ENCODE measurements around the gene KRTAP26-1.
A peak's percentile ranks its signal among the peaks of the same experiment; 100 is the strongest.

The KRTAP26-1 gene, protein sequence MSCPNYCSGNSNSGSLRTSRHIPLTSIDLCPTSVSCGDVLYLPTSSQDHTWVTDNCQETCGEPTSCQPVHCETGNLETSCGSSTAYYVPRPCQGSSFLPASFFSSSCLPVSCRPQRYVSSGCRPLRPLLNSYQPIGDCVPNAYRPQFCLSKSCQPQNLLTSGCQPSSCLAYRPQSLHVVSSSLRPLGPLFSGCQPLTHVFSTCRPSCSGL

DNA sequence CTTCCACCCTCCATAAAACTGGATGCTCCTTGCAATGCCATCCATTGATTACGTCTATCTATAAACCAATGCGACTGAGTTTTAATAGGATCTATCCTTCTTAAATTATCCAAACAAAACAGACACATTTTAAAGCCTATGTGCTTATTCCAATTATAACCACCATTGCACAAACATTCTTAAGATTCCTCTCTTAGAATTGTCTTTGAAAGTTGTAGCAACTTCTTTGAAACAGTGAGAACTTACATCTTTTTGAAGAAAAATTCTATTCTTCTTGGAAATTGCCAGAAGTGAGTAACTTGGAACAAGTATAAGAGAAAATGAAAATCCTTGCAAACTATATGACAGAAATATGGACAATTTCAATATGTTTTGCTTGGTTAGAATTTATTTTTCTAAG, at the start of gene KRTAP26-1:
Gene KRTAP26-1, minus strand, starts transcription at position 101 of the 400 bp plus-strand sequence. CDS start 280 bp downstream, outside the sequence.
- DNase-seq (ENCODE audit: low spot score) = no peak

DNA sequence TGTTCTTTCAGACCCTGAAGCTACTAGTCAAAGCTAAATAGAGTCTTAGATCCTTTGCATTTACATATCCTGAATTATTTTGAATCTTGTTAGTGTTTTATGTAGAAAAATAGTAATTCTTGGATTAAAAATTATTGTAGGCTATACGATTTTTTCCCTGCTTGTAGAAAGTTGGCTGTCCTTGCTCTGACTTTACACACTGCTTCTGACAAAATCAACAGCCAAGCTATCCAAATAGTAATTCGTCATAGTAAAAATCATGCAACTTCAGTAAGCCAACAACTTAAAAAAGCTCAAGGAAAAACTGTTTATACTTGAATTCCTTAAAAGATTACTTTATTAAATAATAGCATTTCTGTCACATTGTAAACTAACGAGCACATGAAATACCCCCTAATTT, 35.8 kb upstream of the KRTAP26-1 start:
- DNase-seq (ENCODE audit: low spot score) = no peak

DNA sequence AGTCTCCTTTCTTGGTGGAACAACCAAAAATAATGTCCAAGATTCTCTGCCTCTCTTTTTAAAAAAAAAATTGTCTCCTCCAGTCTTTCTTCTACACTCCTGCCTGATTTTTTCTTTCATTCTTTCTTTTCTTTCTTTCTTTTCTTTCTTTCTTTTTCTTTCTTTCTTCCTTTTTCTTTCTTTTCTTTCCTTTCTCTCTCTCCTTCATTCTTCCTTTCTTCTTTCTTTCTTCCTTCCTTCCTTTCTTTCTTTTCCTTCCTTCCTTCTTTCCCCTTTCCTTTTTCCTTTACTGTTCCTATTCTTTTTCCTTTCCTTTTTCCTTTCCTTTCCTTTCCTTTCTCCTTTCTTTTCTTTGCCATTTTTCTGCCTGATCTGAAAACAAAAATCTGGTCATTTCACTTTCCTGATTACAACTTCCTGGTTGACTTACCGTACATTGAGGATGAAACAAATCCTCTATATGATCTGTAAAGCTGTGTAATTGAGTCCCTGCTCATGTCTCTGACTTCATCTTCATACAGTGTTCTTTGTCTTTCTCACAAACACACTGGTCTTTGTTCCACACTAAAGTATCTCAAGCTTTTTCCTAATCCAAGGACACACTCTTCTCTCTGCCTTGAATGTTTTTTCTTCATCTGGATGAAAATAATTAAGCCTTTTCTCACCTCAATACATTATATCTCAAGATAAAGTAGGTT, 34.3 kb upstream of the KRTAP26-1 start:
- no peak for DNase-seq (ENCODE audit: low spot score)

DNA sequence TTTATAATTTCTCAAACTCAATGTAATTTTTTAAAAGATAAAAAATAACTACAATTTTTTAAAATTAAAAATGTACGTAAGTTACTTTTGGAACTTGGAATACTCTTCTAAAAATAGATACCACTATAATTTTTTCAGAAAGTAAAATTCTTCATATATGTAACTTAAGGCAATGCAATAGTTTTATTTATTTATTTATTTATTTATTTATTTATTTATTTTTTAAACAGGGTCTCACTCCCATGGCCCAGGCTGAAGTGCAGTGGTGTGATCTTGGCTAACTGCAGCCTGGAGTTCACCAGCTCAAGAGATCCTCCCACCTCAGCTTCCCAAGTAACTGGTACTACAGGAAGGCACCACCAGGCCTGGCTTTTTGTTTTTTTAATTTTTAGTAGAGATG, 31.4 kb upstream of the KRTAP26-1 start:
- no peak for DNase-seq (ENCODE audit: low spot score)

DNA sequence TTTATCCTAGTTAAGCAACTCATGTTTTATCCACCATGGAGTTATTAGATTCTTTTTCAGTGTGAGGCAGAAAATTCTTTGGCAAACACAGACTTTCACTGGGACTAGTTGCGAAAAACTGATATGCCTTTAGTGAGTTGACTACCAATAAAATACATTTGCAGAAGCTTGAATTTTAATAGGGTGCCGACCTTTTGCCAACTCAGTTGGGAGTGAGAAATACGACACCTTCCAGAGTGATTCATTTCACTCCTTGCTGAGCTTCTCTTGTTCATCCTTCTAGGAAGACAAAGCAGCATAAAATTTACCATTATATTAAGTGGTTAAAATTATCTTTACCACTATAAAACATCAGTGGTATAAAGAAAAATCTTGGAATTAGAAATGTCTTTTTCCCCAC, 29.5 kb upstream of the KRTAP26-1 start:
- DNase-seq (ENCODE audit: low spot score) = no peak

DNA sequence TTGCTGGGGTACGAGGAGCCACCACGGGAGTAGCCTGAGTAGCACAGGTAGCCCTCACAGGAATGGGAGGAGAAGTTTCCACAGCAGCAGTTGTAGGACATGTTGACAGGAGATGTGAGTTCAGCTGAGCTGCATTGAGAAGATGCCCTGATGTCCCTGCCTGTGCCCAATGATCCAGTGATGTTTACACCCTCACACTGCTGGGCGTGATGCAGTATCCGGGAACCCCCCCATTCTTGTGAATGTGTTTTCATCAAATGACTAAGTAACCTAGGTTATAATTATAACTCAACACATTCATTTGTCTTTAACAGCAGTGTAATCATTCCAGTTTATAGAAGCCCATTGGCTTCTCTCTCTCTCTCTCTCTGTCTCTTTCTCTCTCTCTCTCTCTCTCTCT, 28.4 kb upstream of the KRTAP26-1 start, which contains the start of gene KRTAP23-1:
Gene KRTAP23-1, minus strand, starts transcription at position 101 of the 400 bp plus-strand sequence. Its CDS starts 0 bp downstream, at position 101.
- DNase-seq (ENCODE audit: low spot score) = no peak

DNA sequence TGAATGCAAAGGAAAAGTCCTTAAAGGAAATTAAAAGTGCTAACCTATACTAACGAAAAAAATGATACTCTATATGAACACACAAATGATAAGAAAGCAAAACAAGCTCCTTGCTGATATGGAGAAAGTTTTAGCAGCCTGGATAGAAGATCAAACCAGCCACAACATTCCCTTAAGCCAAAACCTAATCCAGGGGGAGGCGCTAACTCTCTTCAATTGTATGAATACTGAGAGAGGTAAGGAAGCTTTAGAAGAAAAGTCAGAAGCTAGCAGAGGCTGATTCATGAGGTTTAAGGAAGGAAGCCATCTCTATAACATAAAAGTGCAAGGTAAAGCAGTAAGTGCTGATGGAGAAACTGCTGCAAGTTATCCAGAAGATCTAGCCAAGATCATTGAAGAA, 24.9 kb upstream of the KRTAP26-1 start:
- no peak for DNase-seq (ENCODE audit: low spot score)

DNA sequence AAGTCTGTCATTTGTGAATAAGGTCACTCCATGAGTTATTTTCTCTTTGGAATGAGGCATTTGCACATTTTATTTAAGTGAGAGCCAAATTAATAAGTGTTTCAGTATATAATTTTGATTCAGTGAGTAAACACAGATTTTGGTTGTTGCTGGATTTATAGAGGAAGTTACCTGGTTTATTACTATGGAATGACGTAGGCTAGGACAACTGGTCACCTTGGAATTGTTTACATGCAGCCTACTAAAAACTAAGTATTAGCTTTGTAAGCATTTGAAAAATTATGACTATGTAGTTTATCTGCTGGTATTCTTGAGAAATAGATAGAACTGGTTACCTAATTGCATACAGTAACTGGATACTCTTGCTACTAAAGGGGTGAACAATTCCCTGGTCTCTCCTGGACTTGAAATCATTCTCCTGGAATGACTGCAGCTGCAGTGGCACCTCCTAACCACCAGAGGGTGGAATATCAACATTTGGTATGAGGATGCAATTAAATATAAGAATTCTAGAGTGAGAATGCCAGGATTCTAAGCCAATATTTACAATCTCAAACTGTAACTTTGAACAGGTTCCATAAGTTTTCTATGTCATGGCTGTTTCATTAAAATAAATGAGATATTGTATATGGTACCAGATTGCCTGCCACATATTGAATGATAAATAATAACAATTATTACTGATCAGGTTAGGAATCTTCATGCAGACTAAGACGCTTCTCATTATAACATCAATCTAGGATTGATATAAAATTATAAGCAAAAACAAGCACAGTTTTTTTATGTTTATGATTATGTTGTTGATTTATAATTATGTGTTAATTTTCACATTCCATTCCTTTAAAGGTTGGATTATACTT, 20.8 kb upstream of the KRTAP26-1 start:
- peak; percentile 23 for DNase-seq (ENCODE audit: low spot score)

DNA sequence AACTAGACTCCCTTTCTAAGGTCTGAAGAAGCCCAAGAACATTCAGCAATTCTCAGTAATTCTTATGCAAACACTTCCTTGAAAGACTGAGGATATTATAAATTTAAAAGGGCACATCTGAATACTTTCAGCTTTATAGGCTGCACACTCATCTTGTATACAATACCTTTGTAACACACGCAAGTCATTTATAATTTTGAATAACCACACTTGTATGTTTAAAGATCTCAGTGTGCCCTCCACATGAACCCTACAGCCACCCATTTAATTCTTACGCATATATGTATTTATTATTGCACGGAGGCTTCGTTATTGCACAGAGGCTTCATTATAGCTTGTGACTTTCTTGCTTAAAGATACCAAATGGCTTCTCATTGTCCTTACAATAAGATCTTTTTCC, 18.6 kb upstream of the KRTAP26-1 start:
- no peak for DNase-seq (ENCODE audit: low spot score)

DNA sequence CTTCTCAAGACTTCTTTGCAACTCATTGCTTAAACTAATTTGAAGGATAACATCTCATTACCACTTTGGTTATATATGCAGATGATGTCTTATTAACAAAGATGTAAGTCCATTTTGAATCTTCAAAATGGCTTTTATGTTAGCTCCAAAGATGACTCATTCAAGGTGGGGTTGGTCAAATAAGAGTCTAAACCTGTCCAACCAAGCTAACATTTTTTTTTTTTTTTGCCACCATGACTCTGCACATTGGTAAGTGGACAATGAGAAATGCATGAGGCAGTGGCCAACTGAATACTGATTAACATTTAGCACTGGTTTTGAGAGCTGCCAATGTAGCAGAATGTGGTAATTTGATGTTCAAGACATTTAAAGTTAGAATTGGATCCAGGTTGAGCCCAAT, 17.7 kb upstream of the KRTAP26-1 start:
- no peak for DNase-seq (ENCODE audit: low spot score)

DNA sequence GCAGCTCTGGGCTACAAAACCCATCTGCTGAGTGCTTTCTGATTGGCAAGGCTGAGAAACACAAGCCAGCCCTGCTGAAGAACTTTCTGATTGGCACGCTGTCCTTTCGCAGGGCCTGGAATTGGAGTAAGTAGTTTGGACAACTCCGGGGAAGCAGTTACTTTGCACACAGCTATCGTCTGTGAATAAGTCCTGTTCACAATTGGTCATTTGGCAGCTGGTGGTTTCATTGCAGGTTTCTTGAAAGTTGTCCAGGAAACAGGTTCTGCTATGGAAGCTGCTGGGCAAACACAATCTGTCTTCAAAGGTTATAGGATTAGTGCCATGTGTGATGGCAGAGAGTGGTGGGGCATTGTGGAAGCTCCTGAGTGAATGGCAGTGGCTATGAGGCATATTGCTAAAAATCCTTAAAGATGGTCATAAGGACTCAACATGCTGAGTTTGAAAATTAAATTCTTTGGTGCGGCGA, 17.2 kb upstream of the KRTAP26-1 start, which contains the start of gene KRTAP27-1:
Gene KRTAP27-1, minus strand, starts transcription at position 419 of the 469 bp plus-strand sequence. Its CDS starts 26 bp downstream, at position 393.
- DNase-seq (ENCODE audit: low spot score) = no peak

DNA sequence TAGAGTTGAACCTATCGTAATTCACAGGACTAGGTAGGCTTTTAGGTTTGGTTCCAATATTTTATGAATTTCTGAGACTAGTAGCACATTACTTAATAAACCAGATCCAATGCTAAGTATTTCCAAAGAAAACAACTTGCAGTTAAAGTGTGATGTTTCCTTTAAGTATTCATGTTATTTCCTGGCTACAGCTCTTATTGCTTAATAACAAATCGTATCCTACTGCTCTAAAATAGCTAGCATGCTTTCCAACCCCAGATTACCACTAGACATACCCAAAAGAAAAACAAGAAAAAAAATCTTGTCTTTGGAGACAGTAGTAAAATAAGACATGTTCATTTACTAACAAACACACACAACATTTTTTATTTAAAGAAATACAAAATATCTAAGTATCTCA, 16.5 kb upstream of the KRTAP26-1 start:
- no peak for DNase-seq (ENCODE audit: low spot score)

DNA sequence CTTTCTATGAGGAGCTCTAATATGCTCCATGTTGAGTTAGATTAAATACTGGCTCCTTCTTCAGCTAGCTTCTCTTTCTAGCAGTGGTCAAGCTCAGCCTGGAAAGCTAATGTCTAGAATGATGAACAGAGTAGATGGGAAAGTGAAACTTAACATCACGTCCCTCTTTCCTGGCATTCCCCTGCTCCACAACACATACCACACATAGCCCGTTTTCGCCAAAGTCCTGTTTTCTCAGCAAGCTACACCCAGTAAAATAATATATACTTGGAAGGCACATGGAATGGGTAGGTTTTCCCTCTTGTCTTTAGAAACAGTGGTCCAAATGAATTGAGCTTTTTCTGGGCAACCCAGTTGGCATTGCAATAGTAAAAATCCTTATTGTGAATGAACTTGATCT, 13.6 kb upstream of the KRTAP26-1 start:
- no peak for DNase-seq (ENCODE audit: low spot score)

DNA sequence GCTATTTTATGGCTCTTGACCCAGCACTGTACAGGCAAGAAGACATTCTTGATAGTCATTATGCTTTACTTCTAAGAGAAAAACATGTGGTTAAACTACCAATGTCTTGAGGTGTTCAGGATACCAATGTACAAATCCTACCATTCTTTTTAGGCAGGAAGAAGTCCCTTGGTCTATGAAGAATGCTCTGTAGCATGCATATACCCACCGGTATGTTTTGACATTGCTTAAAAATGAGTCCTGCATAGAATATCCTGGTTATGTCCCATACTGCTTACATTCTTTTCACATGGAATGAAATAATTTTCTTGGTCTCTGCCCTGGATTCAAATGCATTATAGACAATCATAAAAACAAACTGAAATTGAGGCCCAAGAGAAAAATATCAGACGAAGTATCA, 12.6 kb upstream of the KRTAP26-1 start:
- no peak for DNase-seq (ENCODE audit: low spot score)

DNA sequence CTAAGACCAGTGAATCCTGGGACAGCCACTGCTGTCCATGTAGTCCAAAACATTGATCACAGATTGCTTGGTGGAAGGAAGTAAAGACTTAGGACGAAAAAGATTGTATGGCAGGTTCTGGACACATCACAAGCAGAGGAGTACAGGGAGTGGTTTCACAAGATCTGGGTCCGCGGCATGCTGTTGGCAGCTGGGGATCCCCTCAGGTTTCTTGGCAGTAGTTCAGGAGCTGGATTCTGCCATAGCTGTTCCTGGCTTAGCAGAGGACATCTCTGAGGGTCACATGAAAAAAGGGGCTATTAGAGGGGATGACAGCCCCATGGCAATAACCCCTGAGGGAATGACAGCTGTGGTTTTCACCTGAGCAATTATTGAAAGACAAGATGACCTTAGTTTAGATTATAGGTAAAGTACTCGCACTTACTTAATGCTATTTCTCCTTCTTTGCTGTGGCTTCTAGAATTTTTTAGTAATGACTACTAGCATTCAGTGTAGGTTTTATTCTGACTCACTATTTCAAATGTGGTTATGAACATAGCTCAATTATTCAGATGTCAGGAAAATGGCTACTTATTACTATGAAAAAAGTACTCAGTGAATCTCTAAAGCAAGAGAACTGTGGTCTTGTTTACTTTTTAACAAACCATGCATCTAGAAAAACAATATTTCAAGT, 9.2 kb upstream of the KRTAP26-1 start:
- no peak for DNase-seq (ENCODE audit: low spot score)

DNA sequence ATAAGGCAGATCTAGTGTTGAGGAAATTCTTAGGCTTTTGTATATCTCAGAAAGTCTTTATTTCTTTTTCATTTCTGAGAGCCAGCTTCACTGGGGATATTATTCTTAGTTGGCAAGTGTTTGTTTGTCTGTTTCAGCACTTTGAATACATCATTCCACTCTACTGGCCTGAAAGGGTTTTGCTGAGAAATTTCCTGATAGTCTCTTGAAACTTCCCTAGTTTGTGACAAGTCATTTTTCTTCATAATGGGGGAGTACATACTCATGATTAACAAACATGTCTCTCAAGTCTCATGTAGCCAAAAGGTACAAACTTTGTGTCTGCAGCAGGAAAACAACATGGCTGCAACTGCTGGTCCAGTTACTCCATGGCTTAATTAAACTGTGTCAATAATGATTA, 6.3 kb upstream of the KRTAP26-1 start:
- no peak for DNase-seq (ENCODE audit: low spot score)

DNA sequence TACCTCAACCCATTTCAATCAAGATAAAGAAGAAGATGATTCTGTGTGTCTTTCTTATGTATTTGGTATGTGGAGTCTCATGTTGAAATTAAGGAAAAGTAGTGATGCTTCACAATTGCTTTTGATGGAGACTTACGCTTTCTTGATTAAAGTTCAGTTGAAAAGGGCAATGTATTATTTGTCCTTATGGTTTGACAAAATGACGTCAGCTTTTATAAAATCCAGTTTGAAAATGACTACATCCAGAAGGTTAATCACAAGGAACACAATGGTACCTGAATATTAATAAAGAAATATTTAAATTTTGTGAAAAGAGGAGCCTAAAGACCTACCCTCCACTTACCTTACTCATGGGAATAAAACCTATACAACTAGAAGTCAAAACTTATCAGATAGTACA, 4.4 kb downstream of the KRTAP26-1 start:
- no peak for DNase-seq (ENCODE audit: low spot score)

DNA sequence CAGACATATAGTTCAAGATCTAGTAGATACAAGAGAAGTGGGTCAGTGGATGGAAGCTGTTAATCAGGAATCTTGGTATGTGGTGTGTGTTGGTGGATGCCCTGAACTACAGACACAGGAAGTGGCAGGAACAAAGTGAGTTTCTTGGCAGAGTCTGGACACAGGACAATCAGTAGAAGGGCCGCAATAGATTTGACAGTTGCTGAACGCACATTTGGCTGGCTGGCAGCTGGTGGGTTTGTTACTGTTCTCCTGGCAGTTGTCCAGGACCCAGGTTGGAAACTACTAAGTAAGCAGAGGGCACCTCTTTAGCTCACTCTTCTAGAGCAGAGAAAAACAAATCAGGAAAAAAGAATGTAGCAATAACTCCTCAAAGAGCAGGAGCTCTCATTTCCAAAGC, 13.2 kb downstream of the KRTAP26-1 start:
- no peak for DNase-seq (ENCODE audit: low spot score)

DNA sequence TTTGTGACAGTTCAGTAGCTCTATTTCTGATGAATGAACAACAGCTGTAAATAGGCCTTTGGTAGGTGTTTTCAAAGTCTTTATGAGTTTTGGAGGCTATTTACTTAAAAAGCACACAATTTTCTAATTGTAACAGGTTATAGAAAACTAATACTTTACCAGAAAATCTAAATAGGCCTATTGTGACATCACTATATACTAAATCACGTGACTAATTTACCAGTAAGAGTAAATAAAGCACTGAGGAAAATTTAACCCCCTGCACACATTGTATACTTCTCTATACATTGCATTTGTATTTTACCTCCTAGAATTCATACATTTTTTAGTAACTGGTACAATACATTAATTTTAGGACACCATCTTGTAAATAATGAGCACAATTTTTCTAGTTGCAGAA, 15.0 kb downstream of the KRTAP26-1 start:
- DNase-seq (ENCODE audit: low spot score) = no peak

DNA sequence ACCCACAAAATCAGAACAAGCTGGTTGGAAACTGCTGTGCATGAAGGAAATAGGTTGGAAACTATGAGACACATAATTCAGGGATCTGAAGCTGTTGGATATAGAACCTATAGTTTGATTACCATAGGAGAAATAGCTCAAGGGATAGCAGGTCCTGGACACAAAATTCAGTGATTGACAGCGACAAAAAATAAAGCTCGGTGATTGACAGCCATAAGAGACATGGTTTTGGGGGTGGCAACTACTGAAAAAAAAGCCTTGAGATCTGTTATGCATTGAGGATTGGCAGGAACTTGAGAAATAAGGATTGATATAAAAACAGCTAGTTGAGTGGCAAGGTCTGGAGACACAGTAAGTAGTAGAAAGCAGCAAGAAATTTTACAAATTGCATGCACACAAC, 30.9 kb downstream of the KRTAP26-1 start, which contains the start of gene KRTAP25-1:
Gene KRTAP25-1, minus strand, starts transcription at position 300 of the 400 bp plus-strand sequence. Its CDS starts 24 bp downstream, at position 276.
- DNase-seq (ENCODE audit: low spot score) = no peak

DNA sequence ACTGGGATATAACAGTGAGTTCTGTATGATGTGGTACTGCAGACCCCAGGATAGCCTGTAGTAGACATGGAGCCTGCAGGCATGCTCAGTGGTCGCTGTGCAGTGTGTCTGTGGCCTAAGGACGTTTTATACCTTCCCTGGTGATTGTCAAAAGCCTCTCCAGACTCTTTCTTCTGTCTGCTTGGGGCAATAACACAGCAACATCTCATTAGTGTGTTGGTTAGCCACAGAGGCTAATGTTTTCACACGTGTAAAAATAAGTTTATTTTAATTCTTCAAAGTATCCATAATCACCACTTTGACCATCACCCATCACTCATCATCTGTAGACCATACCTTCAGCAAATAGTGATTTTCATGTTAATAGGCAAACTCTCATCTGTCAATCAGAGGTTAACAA, 37.3 kb downstream of the KRTAP26-1 start, which contains the start of gene KRTAP24-1:
Gene KRTAP24-1, minus strand, starts transcription at position 101 of the 400 bp plus-strand sequence. Its CDS starts 18 bp downstream, at position 83.
- no peak for DNase-seq (ENCODE audit: low spot score)

DNA sequence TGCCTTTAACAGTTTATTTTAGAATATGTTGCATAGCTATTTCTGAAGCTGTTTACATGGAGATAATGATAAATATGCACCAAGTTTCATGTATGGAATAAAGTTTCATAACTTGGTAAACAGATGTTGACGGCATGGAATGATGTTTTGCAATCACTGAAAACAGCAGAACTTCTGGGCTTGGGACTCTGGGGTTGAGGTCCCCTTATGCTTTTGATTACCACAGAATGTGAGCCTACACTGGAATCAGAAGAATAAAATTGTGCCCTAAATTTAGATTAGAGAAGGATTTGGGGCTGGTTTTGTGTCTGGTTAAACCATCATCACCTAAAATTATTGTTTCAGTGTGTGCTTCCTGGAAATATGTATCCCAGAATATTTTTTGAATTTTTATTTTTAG, 48.5 kb downstream of the KRTAP26-1 start:
- no peak for DNase-seq (ENCODE audit: low spot score)

All from AG20443 (cell line).